GM23338 (cell line): ENCODE data around the gene ALDH1A2. TPM values are rescaled to one million over a fixed set of nuclear protein-coding genes. Genes with fewer than 3 reads are reported as not detected.

Experiments used
- ATAC-seq: fragments of 200-7000 bp; cut with Tn5 transposase; 3 replicates; pipeline ENCODE4 v1.9.1; 2020
- DNase-seq: peaks from one replicate; pipeline ENCODE4 v3.0.0-alpha.2; 2015; ENCODE audit warnings: low spot score
- H2AFZ ChIP-seq: fragments of 200-600 bp; sonication (generic); 2 replicates; pipeline ENCODE4 v1.8.0; 2016; ENCODE audit warnings: antibody characterized with exemption, mild to moderate bottlenecking, moderate library complexity
- H3F3A ChIP-seq: fragments of 200-600 bp; sonication (generic); replicated peaks from 2 replicates; pipeline ENCODE4 v1.8.0; 2017; ENCODE audit warnings: antibody characterized with exemption, mixed run types, low read depth
- H3K27ac ChIP-seq: fragments of 200-600 bp; sonication (generic); 2 replicates; pipeline ENCODE4 v1.6.1; 2016; ENCODE audit warnings: low read depth
- H3K27me3 ChIP-seq: fragments of 200-600 bp; sonication (generic); 2 replicates; pipeline ENCODE4 v1.8.0; 2016; ENCODE audit warnings: mild to moderate bottlenecking, mixed run types, moderate library complexity; ENCODE audit not compliant: insufficient read depth
- H3K36me3 ChIP-seq: fragments of 200-600 bp; sonication (generic); 2 replicates; pipeline ENCODE4 v1.8.0; 2016; ENCODE audit warnings: mild to moderate bottlenecking; ENCODE audit not compliant: insufficient read depth
- H3K4me1 ChIP-seq: fragments of 200-600 bp; sonication (generic); 2 replicates; pipeline ENCODE4 v1.8.0; 2016; ENCODE audit warnings: mild to moderate bottlenecking, moderate library complexity; ENCODE audit not compliant: insufficient read depth
- H3K4me2 ChIP-seq: fragments of 200-600 bp; sonication (generic); 2 replicates; pipeline ENCODE4 v1.7.1; 2017; ENCODE audit warnings: mixed run types
- H3K4me3 ChIP-seq: fragments of 200-600 bp; sonication (generic); 2 replicates; pipeline ENCODE4 v1.6.1; 2016; ENCODE audit warnings: mixed run types
- H3K79me2 ChIP-seq: fragments of 200-600 bp; sonication (generic); replicated peaks from 2 replicates; pipeline ENCODE4 v1.8.0; 2017; ENCODE audit warnings: mild to moderate bottlenecking; ENCODE audit not compliant: insufficient read depth
- H3K9me2 ChIP-seq: fragments of 200-600 bp; sonication (generic); 2 replicates; pipeline ENCODE4 v1.8.0; 2017; ENCODE audit not compliant: insufficient read depth
- H4K20me1 ChIP-seq: fragments of 200-600 bp; sonication (generic); replicated peaks from 2 replicates; pipeline ENCODE4 v1.8.0; 2017; ENCODE audit warnings: mild to moderate bottlenecking; ENCODE audit not compliant: insufficient read depth
- H3K27ac Mint-ChIP-seq: 2 replicates; pipeline ENCODE4 v1.8.0; 2020; ENCODE audit warnings: inconsistent platforms, mild to moderate bottlenecking, moderate library complexity, mixed read lengths
- H3K27me3 Mint-ChIP-seq: 3 replicates; pipeline ENCODE4 v1.8.0; 2022; ENCODE audit warnings: low read depth, mild to moderate bottlenecking, moderate library complexity, mixed read lengths, inconsistent platforms; ENCODE audit not compliant: insufficient read depth, poor library complexity
- H3K36me3 Mint-ChIP-seq: 3 replicates; pipeline ENCODE4 v1.8.0; 2021; ENCODE audit warnings: low read depth, mild to moderate bottlenecking, inconsistent platforms, moderate library complexity, mixed read lengths
- H3K4me1 Mint-ChIP-seq: 3 replicates; pipeline ENCODE4 v1.8.0; 2020; ENCODE audit warnings: mild to moderate bottlenecking, inconsistent platforms, mixed read lengths
- H3K4me3 Mint-ChIP-seq: 3 replicates; pipeline ENCODE4 v1.8.0; 2021; ENCODE audit warnings: moderate library complexity, mild to moderate bottlenecking, inconsistent platforms, mixed read lengths
- H3K9me3 Mint-ChIP-seq: 3 replicates; pipeline ENCODE4 v1.8.0; 2020; ENCODE audit warnings: moderate library complexity, mild to moderate bottlenecking, inconsistent platforms, mixed read lengths
- CREB1 ChIP-seq: fragments of 250-450 bp; sonication (Bioruptor Pico); IDR thresholded peaks from 2 replicates; pipeline ENCODE4 v1.5.0; 2020; ENCODE audit warnings: low read depth, mild to moderate bottlenecking, moderate library complexity
- CTCF ChIP-seq, 2 experiments: fragments of 200-600 bp in 1 of 2; sonication (generic) in 1 of 2; conservative IDR thresholded peaks; 2 replicates each; pipeline versions ENCODE4 v1.5.1 to v1.6.1; 2016 to 2017; ENCODE audit warnings: antibody characterized with exemption in 2 of 2, low read depth in 2 of 2, mild to moderate bottlenecking in 2 of 2, moderate library complexity in 1 of 2
- ETS1 ChIP-seq: IDR thresholded peaks from 2 replicates; pipeline ENCODE4 v1.6.1; 2016; ENCODE audit warnings: antibody characterized with exemption
- EZH2 ChIP-seq: fragments of 200-600 bp; sonication (generic); IDR thresholded peaks from one replicate; pipeline ENCODE4 v1.8.0; 2017; ENCODE audit warnings: antibody characterized with exemption, mild to moderate bottlenecking, low read depth; ENCODE audit not compliant: unreplicated experiment
- EZH2phosphoT487 ChIP-seq: fragments of 200-600 bp; sonication (generic); IDR thresholded peaks from one replicate; pipeline ENCODE4 v1.8.1; 2018; ENCODE audit warnings: antibody characterized with exemption; ENCODE audit not compliant: unreplicated experiment
- JUNB ChIP-seq: IDR thresholded peaks from one replicate; pipeline ENCODE4 v1.6.1; 2016; ENCODE audit warnings: antibody characterized with exemption; ENCODE audit not compliant: unreplicated experiment
- NANOG ChIP-seq: IDR thresholded peaks from 2 replicates; pipeline ENCODE4 v1.6.1; 2016; ENCODE audit warnings: antibody characterized with exemption, borderline replicate concordance
- POLR2AphosphoS5 ChIP-seq: IDR thresholded peaks from 2 replicates; pipeline ENCODE4 v1.6.1; 2016; ENCODE audit warnings: antibody characterized with exemption, low read depth
- REST ChIP-seq: IDR thresholded peaks from one replicate; pipeline ENCODE4 v1.6.1; 2018; ENCODE audit warnings: antibody characterized with exemption; ENCODE audit not compliant: unreplicated experiment
- STAT1 ChIP-seq: IDR thresholded peaks from one replicate; pipeline ENCODE4 v1.6.1; 2016; ENCODE audit warnings: antibody characterized with exemption; ENCODE audit not compliant: unreplicated experiment
- ZNF114 ChIP-seq: fragments of 250-450 bp; sonication (Bioruptor Pico); IDR thresholded peaks from 2 replicates; pipeline ENCODE4 v1.5.0; 2020; ENCODE audit warnings: mild to moderate bottlenecking, moderate library complexity
- ZNF331 ChIP-seq: fragments of 250-450 bp; sonication (Bioruptor Pico); IDR thresholded peaks from 2 replicates; pipeline ENCODE4 v1.5.0; 2020; ENCODE audit warnings: low read depth, mild to moderate bottlenecking, moderate library complexity
- ZNF462 ChIP-seq: fragments of 250-450 bp; sonication (Bioruptor Pico); IDR thresholded peaks from 2 replicates; pipeline ENCODE4 v1.5.0; 2020; ENCODE audit warnings: mild to moderate bottlenecking, moderate library complexity
- polyA plus RNA-seq: library from polyadenylated mRNA; unstranded; fragments of >200 nt; fragmentation: Nextera tagmentation; extraction: Ambion mirVana; gene quantifications from 2 replicates; pipeline ENCODE4 v1.2.1, GENCODE V29; 2016
- total RNA-seq: library from RNA; depleted of rRNA; stranded (reverse); fragments of >200 nt; shearing (Covaris generic); gene quantifications from 2 replicates; pipeline ENCODE4 v1.2.3, GENCODE V29; 2014

Gene ALDH1A2
- total and polyA plus RNA-seq, 2 experiments from 2014 or later: 0.80 TPM; not detected in 1

- H3K36me3 Mint-ChIP-seq: no peaks in the 10 kb centered on the region
- no peaks in the 10 kb centered on the region for H4K20me1 ChIP-seq
- no peak for ATAC-seq
- H3K9me3 Mint-ChIP-seq: no peaks in the 10 kb centered on the region
- no peak overlapping the region for H3K4me2 ChIP-seq
- H3K4me1 ChIP-seq: peaks cover 11% of the 10 kb centered on the region; the same call in 1 of the 2 replicates
- no peaks in the 10 kb centered on the region for H3F3A ChIP-seq
- no peak for TF ChIP-seq JUNB
- no peak for TF ChIP-seq POLR2AphosphoS5
- TF ChIP-seq EZH2phosphoT487: no peak
- TF ChIP-seq ZNF331 (CRISPR knock-in tag): no peak
- no peak for TF ChIP-seq ZNF462 (CRISPR knock-in tag)
- TF ChIP-seq ZNF114: no peak
- no peak for TF ChIP-seq CTCF (conservative IDR thresholded peaks at IDR 0.05; ENCODE audit: low read depth in 2 of 2)
- TF ChIP-seq NANOG: no peak
- TF ChIP-seq STAT1: no peak
- no peak for TF ChIP-seq CREB1 (CRISPR knock-in tag)
- no peak for TF ChIP-seq EZH2
- TF ChIP-seq ETS1: no peak
- no peak for TF ChIP-seq REST
- H3K4me3 Mint-ChIP-seq: no peak overlapping the region
- no peaks in the 10 kb centered on the region for H3K27me3 ChIP-seq
- no peaks in the 10 kb centered on the region for H3K79me2 ChIP-seq
- H3K36me3 ChIP-seq: no peaks in the 10 kb centered on the region
- H3K27ac ChIP-seq: no peak overlapping the region
- DNase-seq: no peak
- H2AFZ ChIP-seq: no peak overlapping the region
- H3K4me1 Mint-ChIP-seq: peaks cover 20% of the 10 kb centered on the region
- H3K4me3 ChIP-seq: no peak overlapping the region
- H3K9me2 ChIP-seq: no peaks in the 10 kb centered on the region; the same call in none of the 2 replicates
- no peak overlapping the region for H3K27ac Mint-ChIP-seq
- no peaks in the 10 kb centered on the region for H3K27me3 Mint-ChIP-seq
Observed at GRCh38 chr15:58081456-58081855, 15.9 kb upstream of the ALDH1A2 start.
